Stimulated activated CD8-positive, alpha-beta memory T cell treated with anti-CD3 and anti-CD28 coated beads, Interleukin-15, amount 100 ng/mL, for 4 hours (primary cell): ENCODE results near the gene MYO3B.
"Not testable (repeated sequence)": the region's sequence is repeated elsewhere in the genome, so short reads cannot be mapped to it uniquely, and the experiment has no call there.

ENCODE experiments used
- DNase-seq, 2 donors: peaks; one replicate each; pipeline ENCODE4 v3.0.0-alpha.2; 2020; ENCODE audit warnings: low read depth in 2 of 2

Gene MYO3B

GRCh38 chr2:170472498-170472897 is 294.6 kb downstream of the MYO3B start:
- DNase-seq = not testable (repeated sequence)

DNA sequence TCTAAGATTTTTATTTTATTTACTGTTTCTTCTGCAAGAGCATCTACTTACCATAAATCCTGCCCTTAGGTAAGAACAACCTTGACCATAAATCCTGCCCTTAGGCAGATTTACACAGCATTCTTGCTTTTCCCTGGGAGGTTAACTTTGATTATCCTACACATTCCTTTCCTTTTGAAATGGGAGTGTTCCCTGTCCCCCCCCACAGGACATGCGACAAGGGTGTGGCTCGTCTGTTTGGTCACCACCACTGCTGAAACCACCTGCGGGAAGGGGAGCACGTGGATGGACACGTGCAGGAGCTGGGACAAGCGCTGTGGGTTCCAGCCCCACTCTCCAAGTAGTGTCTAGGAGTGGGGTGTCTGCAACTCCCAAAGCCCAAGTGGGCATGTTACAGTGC is 297.9 kb downstream of the MYO3B start:
- DNase-seq = no peak

- DNase-seq = no peak
Observed at GRCh38 chr2:170477630-170478029, 299.7 kb downstream of the MYO3B start.

DNA sequence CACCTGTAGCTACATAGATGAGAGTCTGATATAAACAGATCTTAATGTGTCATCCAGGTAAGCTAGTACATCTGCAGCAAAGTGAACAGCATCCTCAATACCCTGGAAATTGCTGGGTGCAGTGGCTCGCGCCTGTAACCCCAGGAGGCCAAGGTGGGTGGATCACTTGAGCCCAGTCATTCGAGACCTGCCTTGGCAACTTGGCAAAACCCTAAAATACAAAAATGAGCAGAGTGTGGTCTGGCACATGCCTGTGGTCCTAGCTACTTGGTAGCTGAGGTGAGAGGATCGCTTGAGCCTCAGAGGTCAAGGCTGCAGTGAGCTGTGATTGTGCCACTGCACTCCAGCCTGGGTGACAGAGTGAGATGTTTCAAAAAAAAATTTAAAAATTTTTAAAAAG is 303.3 kb downstream of the MYO3B start:
- no peak for DNase-seq

- DNase-seq = no peak
Observed at GRCh38 chr2:170484552-170484951, 306.6 kb downstream of the MYO3B start.

- no peak for DNase-seq
Observed at GRCh38 chr2:170485254-170486026, 307.5 kb downstream of the MYO3B start.

GRCh38 chr2:170486730-170487129 is 308.8 kb downstream of the MYO3B start:
- no peak for DNase-seq

DNA sequence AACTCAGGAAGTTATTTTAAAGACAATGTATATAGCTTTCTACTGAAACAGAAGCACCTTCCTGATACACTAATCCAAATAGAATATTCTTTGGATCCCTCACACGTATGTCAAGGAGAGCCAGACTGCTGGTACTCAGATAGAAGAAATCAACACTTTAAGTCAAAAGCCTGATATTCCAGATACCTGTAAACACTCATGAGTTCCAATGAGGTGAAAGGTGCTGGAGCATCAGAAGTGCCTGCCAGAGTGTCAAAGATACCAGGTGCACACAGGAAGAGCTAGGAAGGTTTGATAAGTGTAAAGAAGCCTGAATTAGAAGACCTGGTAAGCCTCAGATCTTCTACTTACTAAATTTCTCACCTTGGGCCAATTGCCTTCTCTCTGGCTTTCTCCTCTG is 310.9 kb downstream of the MYO3B start:
- DNase-seq = no peak

GRCh38 chr2:170492010-170492409 is 314.1 kb downstream of the MYO3B start:
- no peak for DNase-seq

DNA sequence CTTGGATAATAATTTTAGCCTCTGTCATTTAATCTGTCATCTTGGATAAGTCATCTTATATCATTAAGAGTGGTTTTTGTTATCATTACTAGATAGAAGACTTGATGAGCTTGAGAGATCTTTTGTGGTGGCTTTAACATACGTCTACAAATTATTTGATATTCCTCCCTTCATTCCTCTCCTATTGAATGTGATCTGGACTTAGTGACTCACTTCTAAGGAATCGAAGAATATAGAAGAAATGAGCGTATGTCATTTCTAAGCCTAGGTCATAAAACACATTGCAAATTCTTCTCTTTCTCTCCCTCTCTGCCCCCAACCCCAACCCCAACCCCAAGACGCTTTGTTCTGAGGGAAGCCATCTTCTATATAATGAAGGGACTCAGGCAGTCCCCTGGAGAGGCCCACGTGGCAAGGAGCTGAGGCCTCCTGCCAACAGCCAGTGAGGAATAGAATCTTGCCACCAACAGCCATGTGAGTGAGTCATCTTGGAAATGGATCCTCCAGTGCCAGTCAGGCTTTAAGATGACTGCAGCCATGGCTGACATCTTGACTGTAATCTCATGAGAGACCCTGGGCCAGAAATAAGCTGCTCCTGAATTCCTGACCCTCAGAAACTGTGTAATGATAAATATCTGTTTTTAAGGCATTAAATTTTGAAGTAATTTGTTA is 315.6 kb downstream of the MYO3B start:
- DNase-seq = no peak

GRCh38 chr2:170495896-170496295 is 317.9 kb downstream of the MYO3B start:
- no peak for DNase-seq

DNA sequence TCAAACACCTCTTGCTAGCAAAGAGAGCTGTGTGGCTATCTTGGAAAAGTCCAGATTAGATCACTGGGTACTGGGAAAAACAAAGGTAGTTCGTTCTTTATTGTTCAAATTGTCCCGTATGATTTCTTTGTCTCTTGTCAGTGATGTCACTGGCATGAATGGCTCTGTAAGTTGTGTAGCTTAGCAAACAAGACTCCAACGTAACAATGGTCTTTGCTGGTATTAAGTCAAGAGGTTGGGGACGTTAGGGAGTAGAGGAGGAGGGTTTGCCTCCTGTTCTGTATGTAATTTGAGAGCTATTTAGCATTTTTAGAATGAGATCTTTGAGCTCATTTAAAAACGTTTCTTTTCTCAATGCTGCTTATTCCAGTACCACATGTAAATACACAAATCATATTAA is 320.7 kb downstream of the MYO3B start:
- no peak for DNase-seq

DNA sequence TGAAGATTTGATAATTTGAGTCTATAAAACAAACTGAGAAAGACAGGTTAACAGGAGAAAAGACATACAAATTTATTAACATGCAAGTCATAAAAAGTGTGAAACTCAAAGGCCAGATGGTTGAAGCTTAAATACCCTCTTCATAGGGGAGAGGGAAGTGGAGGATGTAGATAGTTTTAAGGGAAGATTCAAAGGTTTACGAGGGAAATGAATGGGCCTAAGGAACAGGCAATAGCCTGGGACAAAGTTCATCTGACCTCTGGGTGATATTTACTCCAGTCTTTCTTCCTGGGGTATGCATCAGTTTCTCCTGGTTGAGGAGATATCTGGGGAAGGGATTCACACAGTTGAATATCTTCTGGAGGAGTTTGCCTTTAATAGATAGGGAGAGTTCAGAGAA is 322.2 kb downstream of the MYO3B start:
- DNase-seq = no peak

GRCh38 chr2:170500770-170501169 is 322.8 kb downstream of the MYO3B start:
- no peak for DNase-seq

- DNase-seq = no peak
Observed at GRCh38 chr2:170501421-170502043, 323.6 kb downstream of the MYO3B start.

GRCh38 chr2:170502361-170503130 is 324.6 kb downstream of the MYO3B start:
- DNase-seq = no peak

DNA sequence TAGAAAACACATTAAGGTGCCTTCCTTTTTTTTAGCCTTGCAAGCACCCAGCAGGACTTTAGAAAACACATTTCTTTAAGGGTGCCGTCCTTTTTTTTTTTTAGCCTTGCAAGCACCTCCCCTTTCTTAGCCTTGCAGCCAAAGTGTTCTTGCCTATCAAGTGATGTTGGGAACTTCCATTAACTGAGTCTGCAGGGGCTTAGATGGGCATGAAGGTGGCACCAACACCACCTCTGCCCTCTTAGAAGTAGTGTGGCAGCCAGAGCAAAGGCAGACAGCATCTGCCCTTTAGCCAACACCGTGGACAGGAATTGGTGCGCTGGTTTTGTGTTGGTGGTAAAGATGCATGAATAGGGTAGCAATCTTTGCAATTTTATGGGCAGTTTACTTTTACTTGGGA is 325.6 kb downstream of the MYO3B start:
- no peak for DNase-seq

DNA sequence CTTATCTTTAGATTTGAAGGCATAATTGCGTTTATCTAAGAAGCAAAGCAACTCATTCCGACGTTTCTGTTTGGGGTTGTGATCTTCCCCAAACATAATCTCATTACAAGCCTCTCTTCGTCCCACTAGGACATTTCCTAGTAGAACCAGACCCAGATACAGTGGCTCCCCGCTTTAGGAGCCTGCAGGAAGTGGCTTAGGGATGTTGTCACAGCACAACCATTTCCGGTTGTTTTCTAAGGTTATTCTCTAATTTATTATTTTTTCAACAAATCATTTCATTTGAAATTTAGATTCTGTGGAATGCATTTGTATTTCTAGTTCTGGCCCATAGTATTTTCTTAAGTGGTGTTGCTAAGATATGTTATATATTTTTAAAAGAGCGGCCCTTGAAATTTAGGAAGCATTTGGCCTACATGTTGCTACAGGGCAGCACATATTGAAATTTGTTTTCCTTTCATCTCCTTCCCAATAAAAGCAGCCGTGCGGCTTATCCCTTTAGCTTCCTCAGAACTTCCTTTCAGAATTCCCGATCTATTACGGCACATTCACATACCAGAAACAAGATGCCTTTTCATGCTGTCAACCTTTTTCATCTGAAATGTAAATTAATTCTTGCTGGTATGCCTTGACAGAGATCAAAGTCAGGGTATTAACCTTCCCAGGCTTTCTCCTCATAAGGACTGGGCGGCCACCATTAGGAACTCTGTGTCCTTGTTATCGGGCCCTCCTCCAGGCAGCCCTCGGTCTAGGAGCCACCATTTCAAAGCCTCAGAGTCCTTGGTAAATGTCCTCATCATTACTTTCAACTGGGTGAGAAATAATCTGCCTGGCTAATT is 326.2 kb downstream of the MYO3B start:
- DNase-seq = no peak

DNA sequence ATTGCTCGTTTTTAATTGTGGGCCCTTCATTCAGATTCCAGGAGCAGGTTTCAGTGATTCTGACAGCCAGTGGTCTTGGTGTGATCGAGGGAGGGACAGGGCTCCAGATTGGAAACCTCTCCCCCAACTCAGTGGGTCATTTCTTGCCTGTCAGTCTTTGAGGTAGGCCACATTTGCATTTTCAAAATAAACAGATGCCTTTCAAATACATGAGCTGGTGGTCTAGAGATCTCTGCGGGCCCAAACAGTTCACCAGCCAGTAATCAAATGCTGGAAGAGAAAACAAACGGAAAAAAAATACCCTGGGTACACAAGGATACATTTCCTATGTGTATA is 326.8 kb downstream of the MYO3B start:
- DNase-seq = no peak

DNA sequence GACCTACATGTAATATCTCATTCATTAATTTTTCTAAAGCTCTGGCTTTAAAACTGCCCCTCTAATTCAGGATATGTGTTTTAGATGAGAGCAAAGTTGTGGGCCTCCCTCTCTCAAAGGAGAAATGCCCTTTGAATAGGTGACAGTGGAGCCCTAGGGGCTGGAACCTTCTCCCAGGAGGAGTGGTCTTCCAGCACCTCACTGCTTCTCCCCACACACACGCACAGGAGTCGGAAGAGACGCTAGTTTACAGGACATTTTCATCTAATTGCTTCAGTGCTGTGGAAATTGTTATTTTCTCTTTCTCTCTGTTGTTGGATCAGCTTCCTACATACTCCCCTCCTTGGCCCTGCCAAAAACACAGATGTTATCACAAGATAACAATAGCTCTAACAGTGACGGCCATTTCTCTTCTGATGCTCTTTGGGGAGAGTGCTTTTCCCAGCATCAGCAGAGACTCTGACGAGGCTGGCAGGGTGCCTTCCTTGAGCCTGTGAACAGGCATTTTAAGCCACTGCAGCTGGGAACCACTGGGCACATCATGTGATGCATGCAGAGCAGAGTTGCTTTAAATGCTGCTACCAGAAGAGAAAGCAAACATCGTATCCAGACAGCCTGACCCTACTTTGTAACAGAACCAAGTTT is 327.8 kb downstream of the MYO3B start:
- DNase-seq = no peak
